Activated naive CD8-positive, alpha-beta T cell (primary cell): ENCODE data around the gene NPTX1.

Source experiments
- H3K27ac Mint-ChIP-seq: one replicate; pipeline ENCODE4 v1.8.0; 2021; ENCODE audit warnings: mixed read lengths
- H3K27me3 Mint-ChIP-seq: one replicate; pipeline ENCODE4 v1.8.0; 2021; ENCODE audit warnings: mixed read lengths
- H3K36me3 Mint-ChIP-seq: one replicate; pipeline ENCODE4 v1.8.0; 2021; ENCODE audit warnings: mixed read lengths
- H3K4me1 Mint-ChIP-seq: one replicate; pipeline ENCODE4 v1.8.0; 2021; ENCODE audit warnings: low read depth, mixed read lengths
- H3K4me3 Mint-ChIP-seq: one replicate; pipeline ENCODE4 v1.8.0; 2021; ENCODE audit warnings: mild to moderate bottlenecking, mixed read lengths
- H3K9me3 Mint-ChIP-seq: one replicate; pipeline ENCODE4 v1.8.0; 2021; ENCODE audit warnings: low read depth, mixed read lengths

Gene NPTX1

GRCh38 chr17:80463784-80464400, 12.5 kb downstream of the NPTX1 start:
- H3K27me3 Mint-ChIP-seq, result peaks cover 21% of the 10 kb centered on the region
- no peaks in the 10 kb centered on the region for H3K4me1 Mint-ChIP-seq
- no peak overlapping the region for H3K27ac Mint-ChIP-seq

DNA sequence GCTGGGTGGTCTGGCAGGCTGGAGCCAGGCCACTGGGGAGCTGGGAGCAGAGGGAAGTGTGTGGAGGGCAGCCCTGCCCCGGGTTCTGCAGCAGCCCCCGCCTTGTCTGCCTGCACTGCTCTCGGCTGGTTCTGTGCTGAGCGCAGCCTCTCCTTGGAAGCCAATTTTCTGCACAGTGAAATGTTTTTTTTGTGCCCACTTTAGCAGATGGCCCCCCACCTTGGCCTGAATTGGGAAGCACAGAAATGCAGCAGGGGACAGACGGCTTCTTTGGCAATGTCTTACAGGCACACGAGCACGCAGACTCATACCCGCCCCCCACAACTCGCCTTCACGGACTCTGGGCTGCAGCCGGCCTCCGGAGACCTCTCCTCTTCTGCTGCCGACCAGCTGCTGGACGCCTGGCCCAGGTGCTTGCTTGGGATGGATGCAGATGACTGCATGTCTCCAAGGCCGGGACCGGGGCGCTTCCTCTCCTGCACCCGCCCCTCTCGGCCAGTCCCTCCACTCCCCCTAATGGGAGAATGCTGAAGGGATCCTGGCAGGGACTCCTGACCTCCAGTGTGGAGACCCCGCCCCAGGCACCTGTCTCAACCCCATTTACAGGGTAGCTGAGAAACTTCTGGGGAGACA, 14.8 kb downstream of the NPTX1 start:
- no peaks in the 10 kb centered on the region for H3K4me1 Mint-ChIP-seq
- H3K36me3 Mint-ChIP-seq, result no peaks in the 10 kb centered on the region
- H3K27me3 Mint-ChIP-seq, result peaks cover 8% of the 10 kb centered on the region
- no peak overlapping the region for H3K4me3 Mint-ChIP-seq
- H3K27ac Mint-ChIP-seq, result no peak overlapping the region
- H3K9me3 Mint-ChIP-seq, result no peaks in the 10 kb centered on the region

More at GRCh38 chr17:80463784-80464400, 12.5 kb downstream of the NPTX1 start:
- Mint-ChIP-seq H3K36me3 (no peaks in the 10 kb centered on the region), H3K4me3 (no peak overlapping the region), H3K9me3 (no peaks in the 10 kb centered on the region)

- peaks cover 4% of the 10 kb centered on the region for H3K4me1 Mint-ChIP-seq
- no peak overlapping the region for H3K27ac Mint-ChIP-seq
- H3K9me3 Mint-ChIP-seq, result no peaks in the 10 kb centered on the region
- H3K27me3 Mint-ChIP-seq, result peaks cover 8% of the 10 kb centered on the region
- H3K36me3 Mint-ChIP-seq, result no peaks in the 10 kb centered on the region
- H3K4me3 Mint-ChIP-seq, result no peak overlapping the region
Observed at GRCh38 chr17:80460429-80460834, 16.0 kb downstream of the NPTX1 start.

- Mint-ChIP-seq H3K9me3 (no peaks in the 10 kb centered on the region), H3K27me3 (peaks cover 8% of the 10 kb centered on the region), H3K4me1 (peaks cover 7% of the 10 kb centered on the region), H3K4me3 (no peak overlapping the region), H3K27ac (no peak overlapping the region), H3K36me3 (no peaks in the 10 kb centered on the region)
Observed at GRCh38 chr17:80459234-80459633, 17.2 kb downstream of the NPTX1 start.

- peaks cover 8% of the 10 kb centered on the region for H3K27me3 Mint-ChIP-seq
Observed at GRCh38 chr17:80458016-80458415, 18.4 kb downstream of the NPTX1 start.

GRCh38 chr17:80457236-80457856, 19.1 kb downstream of the NPTX1 start:
- Mint-ChIP-seq H3K27ac (no peak overlapping the region), H3K27me3 (peaks cover 8% of the 10 kb centered on the region), H3K36me3 (no peaks in the 10 kb centered on the region), H3K4me1 (peaks cover 18% of the 10 kb centered on the region), H3K4me3 (no peak overlapping the region), H3K9me3 (no peaks in the 10 kb centered on the region)

More at GRCh38 chr17:80458016-80458415, 18.4 kb downstream of the NPTX1 start:
- H3K36me3 Mint-ChIP-seq, result no peaks in the 10 kb centered on the region
- H3K4me1 Mint-ChIP-seq, result peaks cover 18% of the 10 kb centered on the region
- H3K27ac Mint-ChIP-seq, result no peak overlapping the region
- H3K9me3 Mint-ChIP-seq, result no peaks in the 10 kb centered on the region
- no peak overlapping the region for H3K4me3 Mint-ChIP-seq

DNA sequence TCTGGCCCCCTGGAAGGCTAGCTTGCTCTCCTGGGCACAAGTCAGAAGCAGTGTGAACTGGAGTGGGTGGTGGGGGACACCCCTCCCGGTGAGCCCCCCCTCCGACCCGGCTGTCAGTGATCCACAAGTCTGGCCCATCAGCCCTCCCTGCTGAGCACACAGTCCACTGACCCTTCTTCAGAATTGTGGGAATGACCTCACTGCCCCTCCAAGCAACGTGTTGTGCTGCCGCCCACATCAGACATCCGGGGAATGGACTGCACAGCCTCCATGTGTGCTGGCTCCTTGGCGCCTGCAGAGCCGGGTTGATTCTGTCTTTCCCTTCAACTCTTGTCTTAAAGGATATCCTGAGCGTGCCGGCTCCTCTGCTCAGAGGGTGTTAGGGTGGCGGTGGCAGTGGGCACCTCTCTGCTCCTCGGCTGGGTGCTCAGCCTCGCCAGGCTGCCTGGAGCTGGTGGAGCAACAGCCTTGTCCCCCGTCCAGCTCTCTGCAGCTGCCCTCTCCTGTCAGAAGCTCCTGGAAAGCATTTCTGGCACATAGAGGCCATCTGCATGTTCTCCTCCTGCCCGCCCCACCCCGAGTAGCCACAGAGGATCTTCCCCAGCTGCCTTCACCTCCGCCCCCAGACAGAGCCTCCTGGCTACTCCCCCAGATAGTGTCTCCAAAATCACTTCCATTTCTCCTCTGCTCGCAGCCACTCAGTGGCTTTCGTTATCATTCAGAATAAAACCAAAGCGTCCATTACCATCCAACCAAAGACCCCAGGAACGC, 19.8 kb downstream of the NPTX1 start:
- Mint-ChIP-seq H3K9me3 (no peaks in the 10 kb centered on the region), H3K4me3 (peak overlapping the region; percentile 13), H3K27ac (no peak overlapping the region), H3K36me3 (no peaks in the 10 kb centered on the region), H3K27me3 (peaks cover 8% of the 10 kb centered on the region), H3K4me1 (peaks cover 18% of the 10 kb centered on the region)

DNA sequence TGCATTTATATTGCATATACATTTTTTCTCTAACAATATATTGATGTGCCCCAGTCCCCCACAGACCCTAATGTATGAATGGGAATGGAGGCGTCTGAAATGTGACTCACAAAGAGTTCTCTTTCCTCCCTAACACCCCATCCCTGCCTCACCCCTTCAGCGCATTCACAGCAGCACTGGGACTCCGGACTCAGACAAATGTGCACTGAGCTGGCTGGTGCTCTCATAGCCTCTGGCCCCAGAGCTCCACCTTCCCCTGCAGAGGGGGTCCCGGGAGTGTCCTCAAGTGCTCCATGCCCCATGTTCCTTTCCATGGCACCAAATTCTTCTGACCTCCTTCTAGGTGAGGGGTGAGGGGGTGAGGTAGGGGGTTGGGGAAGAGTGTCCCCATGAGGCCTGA, 20.6 kb downstream of the NPTX1 start:
- H3K36me3 Mint-ChIP-seq, result no peaks in the 10 kb centered on the region
- H3K4me3 Mint-ChIP-seq, result peak overlapping the region; percentile 89
- no peaks in the 10 kb centered on the region for H3K9me3 Mint-ChIP-seq
- peaks cover 8% of the 10 kb centered on the region for H3K27me3 Mint-ChIP-seq
- peak overlapping the region; percentile 94 for H3K27ac Mint-ChIP-seq
- peaks cover 18% of the 10 kb centered on the region for H3K4me1 Mint-ChIP-seq

DNA sequence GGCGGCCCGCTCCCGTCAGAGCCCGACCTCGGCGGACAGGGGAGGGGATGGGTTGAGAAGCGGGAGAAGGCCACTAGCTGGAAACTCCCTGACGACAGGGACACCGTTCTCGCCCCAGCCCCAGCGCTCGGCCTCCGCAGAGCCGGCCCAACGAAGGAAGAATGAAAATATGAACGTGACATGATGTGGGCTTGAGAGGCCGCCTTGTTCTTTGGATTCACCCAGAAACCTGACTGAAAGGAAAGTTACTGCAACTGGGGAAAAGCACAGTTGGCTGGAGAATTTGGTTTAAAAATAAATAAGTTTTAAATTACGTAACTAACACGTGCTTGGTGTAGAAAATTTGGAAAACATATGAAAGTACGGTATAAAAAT, 21.1 kb downstream of the NPTX1 start:
- Mint-ChIP-seq H3K4me3 (peak overlapping the region; percentile 89), H3K36me3 (no peaks in the 10 kb centered on the region), H3K27me3 (peaks cover 5% of the 10 kb centered on the region), H3K4me1 (peaks cover 18% of the 10 kb centered on the region), H3K27ac (peak overlapping the region; percentile 94), H3K9me3 (no peaks in the 10 kb centered on the region)

- peak overlapping the region; percentile 89 for H3K4me3 Mint-ChIP-seq
- peak overlapping the region; percentile 94 for H3K27ac Mint-ChIP-seq
- H3K27me3 Mint-ChIP-seq, result peaks cover 5% of the 10 kb centered on the region
- H3K36me3 Mint-ChIP-seq, result no peaks in the 10 kb centered on the region
- no peaks in the 10 kb centered on the region for H3K9me3 Mint-ChIP-seq
- peaks cover 18% of the 10 kb centered on the region for H3K4me1 Mint-ChIP-seq
Observed at GRCh38 chr17:80454557-80455335, 21.7 kb downstream of the NPTX1 start.

DNA sequence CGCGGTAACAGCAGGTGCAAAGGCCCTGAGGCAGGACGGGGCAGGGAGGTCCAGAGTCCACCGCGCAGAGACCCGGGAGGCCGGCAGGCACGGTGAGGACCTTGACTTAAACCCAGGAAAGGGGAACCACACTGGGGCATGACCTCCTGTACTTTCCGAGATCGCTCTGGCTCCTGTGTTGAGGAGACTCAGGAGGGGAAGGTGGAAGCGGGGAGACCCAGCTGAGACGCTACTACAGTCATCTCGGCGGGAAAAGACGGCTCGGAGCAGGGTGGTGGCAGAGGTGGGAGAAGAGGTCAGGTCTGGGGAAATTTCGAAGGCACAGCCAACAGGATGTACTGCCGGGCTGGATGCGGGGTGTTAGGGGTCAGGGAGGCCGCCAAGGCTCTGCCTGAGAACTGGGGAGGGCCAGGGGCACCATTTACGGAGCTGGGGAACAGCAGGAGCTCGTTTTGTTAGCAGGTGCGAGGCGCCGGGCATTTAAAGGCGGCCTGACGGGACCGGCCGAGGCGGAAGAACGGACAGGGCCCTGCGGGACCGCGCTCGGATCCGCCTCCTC, 22.3 kb downstream of the NPTX1 start:
- Mint-ChIP-seq H3K36me3 (no peaks in the 10 kb centered on the region), H3K4me1 (peaks cover 18% of the 10 kb centered on the region), H3K4me3 (peak overlapping the region; percentile 95), H3K9me3 (no peaks in the 10 kb centered on the region), H3K27me3 (no peaks in the 10 kb centered on the region), H3K27ac (peak overlapping the region; percentile 99)

DNA sequence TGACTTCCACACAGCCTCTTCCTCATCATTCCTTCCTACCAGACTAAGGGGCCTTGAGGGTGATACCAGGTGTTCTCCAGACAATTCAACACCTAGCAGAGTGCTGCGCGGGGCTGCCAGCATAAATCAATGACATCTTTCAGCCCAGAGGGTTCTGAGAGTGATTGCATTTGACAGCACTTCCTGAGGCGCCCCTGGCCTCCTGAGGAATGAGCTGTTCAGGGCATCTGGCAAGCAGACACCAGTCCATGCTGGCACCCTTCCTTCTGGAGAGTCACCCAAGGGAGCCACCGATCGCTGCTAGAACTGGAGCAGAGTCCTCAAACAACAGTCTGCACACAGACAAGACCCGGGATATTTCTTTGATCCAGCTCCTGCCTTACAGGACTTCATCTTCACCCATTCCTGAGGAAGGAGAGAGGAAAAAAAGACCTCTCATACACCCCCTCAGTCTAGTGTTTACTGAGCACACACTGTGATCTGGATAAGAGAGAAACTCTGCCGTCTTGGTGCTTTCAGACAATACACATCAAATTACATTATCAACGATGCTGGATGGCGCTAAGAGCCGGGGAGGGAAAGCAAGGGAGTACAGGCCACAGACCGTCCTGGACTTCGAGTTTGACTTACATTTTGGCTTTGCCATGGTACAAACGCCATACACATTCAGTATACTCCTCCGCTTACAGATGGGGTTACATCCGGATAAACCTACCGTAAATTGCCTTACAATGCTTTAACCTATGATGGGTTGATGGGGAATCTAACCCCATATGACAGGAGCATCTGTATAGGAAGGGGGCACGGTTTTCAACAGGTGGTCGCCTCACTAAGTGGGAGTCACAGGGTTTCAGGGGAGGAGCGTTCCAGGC, 23.0 kb downstream of the NPTX1 start:
- Mint-ChIP-seq H3K27ac (peak overlapping the region; percentile 99), H3K4me3 (peak overlapping the region; percentile 95), H3K9me3 (no peaks in the 10 kb centered on the region)

GRCh38 chr17:80452173-80452915, 24.1 kb downstream of the NPTX1 start:
- Mint-ChIP-seq H3K9me3 (no peaks in the 10 kb centered on the region), H3K4me1 (peaks cover 18% of the 10 kb centered on the region), H3K36me3 (no peaks in the 10 kb centered on the region), H3K27me3 (no peaks in the 10 kb centered on the region), H3K4me3 (no peak overlapping the region), H3K27ac (no peak overlapping the region)

More for the DNA sequence above, 23.0 kb downstream of the NPTX1 start:
- H3K36me3 Mint-ChIP-seq, result no peaks in the 10 kb centered on the region
- no peaks in the 10 kb centered on the region for H3K27me3 Mint-ChIP-seq
- H3K4me1 Mint-ChIP-seq, result peaks cover 18% of the 10 kb centered on the region
